HEK293 (cell line): Measurements from ENCODE around the gene RHOG.
A peak's percentile ranks its signal among the peaks of the same experiment; 100 is the strongest.

ENCODE experiments used
- BCL11B ChIP-seq: fragments of 450-650 bp; formaldehyde crosslinking; IDR thresholded peaks from 2 replicates; pipeline ENCODE4 v1.5.1; 2016; ENCODE audit warnings: low read depth, missing biosample characterization, missing genetic modification characterization
- GLIS2 ChIP-seq: fragments of 450-650 bp; formaldehyde crosslinking; IDR thresholded peaks from 2 replicates; pipeline ENCODE4 v1.5.1; 2016; ENCODE audit warnings: missing biosample characterization, missing genetic modification characterization
- HOXA7 ChIP-seq: sonication (generic); formaldehyde crosslinking; IDR thresholded peaks from 2 replicates; pipeline ENCODE4 v1.8.1; 2022; ENCODE audit warnings: missing genetic modification reagents, borderline replicate concordance
- OVOL3 ChIP-seq: fragments of 450-650 bp; formaldehyde crosslinking; IDR thresholded peaks from 2 replicates; pipeline ENCODE4 v1.5.1; 2016; ENCODE audit warnings: missing biosample characterization, missing genetic modification characterization
- SP7 ChIP-seq: fragments of 450-650 bp; formaldehyde crosslinking; IDR thresholded peaks from 2 replicates; pipeline ENCODE4 v1.5.1; 2016; ENCODE audit warnings: missing biosample characterization, missing genetic modification characterization
- ZBTB17 ChIP-seq: fragments of 450-650 bp; formaldehyde crosslinking; IDR thresholded peaks from 2 replicates; pipeline ENCODE4 v1.5.1; 2016; ENCODE audit warnings: missing biosample characterization, missing genetic modification characterization
- ZFP41 ChIP-seq: fragments of 450-650 bp; formaldehyde crosslinking; IDR thresholded peaks from 2 replicates; pipeline ENCODE4 v1.5.1; 2016; ENCODE audit warnings: missing biosample characterization, missing genetic modification characterization, borderline replicate concordance
- ZNF155 ChIP-seq: fragments of 450-650 bp; formaldehyde crosslinking; IDR thresholded peaks from 2 replicates; pipeline ENCODE4 v1.5.1; 2016; ENCODE audit warnings: missing biosample characterization, missing genetic modification characterization
- ZNF239 ChIP-seq: fragments of 450-650 bp; formaldehyde crosslinking; IDR thresholded peaks from 2 replicates; pipeline ENCODE4 v1.5.1; 2016; ENCODE audit warnings: missing biosample characterization, missing genetic modification characterization
- ZNF529 ChIP-seq: fragments of 450-650 bp; formaldehyde crosslinking; IDR thresholded peaks from 2 replicates; pipeline ENCODE4 v1.5.1; 2017; ENCODE audit warnings: missing genetic modification characterization, missing biosample characterization; ENCODE audit not compliant: insufficient replicate concordance
- ZNF544 ChIP-seq: fragments of 450-650 bp; formaldehyde crosslinking; IDR thresholded peaks from 2 replicates; pipeline ENCODE4 v1.5.0; 2017; ENCODE audit warnings: missing biosample characterization, missing genetic modification characterization
- ZNF555 ChIP-seq: fragments of 450-650 bp; formaldehyde crosslinking; conservative IDR thresholded peaks from 2 replicates; pipeline ENCODE4 v1.5.1; 2017; ENCODE audit warnings: missing biosample characterization, mild to moderate bottlenecking, missing genetic modification characterization, inconsistent platforms
- ZNF677 ChIP-seq: fragments of 450-650 bp; IDR thresholded peaks from 2 replicates; pipeline ENCODE4 v1.5.0; 2018; ENCODE audit warnings: missing biosample characterization, mild to moderate bottlenecking, missing genetic modification characterization, moderate library complexity
- ZNF76 ChIP-seq: fragments of 450-650 bp; formaldehyde crosslinking; IDR thresholded peaks from 2 replicates; pipeline ENCODE4; 2016; ENCODE audit warnings: low read depth, missing biosample characterization, missing genetic modification characterization, borderline replicate concordance
- ZNF791 ChIP-seq: fragments of 450-650 bp; formaldehyde crosslinking; IDR thresholded peaks from 2 replicates; pipeline ENCODE4 v1.5.1; 2016; ENCODE audit warnings: missing biosample characterization, missing genetic modification characterization
- ZNF843 ChIP-seq: fragments of 450-650 bp; formaldehyde crosslinking; IDR thresholded peaks from 2 replicates; pipeline ENCODE4 v1.5.1; 2016; ENCODE audit warnings: missing biosample characterization, missing genetic modification characterization
- ZXDB ChIP-seq: fragments of 450-650 bp; formaldehyde crosslinking; IDR thresholded peaks from 2 replicates; pipeline ENCODE4 v1.5.1; 2016; ENCODE audit warnings: missing biosample characterization, missing genetic modification characterization
- TF ChIP-seq, protein P1 (sequence below): fragments of 450-650 bp; formaldehyde crosslinking; IDR thresholded peaks from 2 replicates; pipeline ENCODE4 v1.5.1; 2017; ENCODE audit warnings: missing biosample characterization, mild to moderate bottlenecking, missing genetic modification characterization, moderate library complexity
- TF ChIP-seq, protein P2 (sequence below): fragments of 450-650 bp; formaldehyde crosslinking; IDR thresholded peaks from 2 replicates; pipeline ENCODE4 v1.5.1; 2016; ENCODE audit warnings: missing biosample characterization, missing genetic modification characterization
- TF ChIP-seq, protein P3 (sequence below): fragments of 450-650 bp; formaldehyde crosslinking; IDR thresholded peaks from 2 replicates; pipeline ENCODE4 v1.5.1; 2016; ENCODE audit warnings: missing biosample characterization, missing genetic modification characterization, low read depth
- TF ChIP-seq, protein P4 (sequence below): fragments of 450-650 bp; formaldehyde crosslinking; IDR thresholded peaks from 2 replicates; pipeline ENCODE4 v1.5.1; 2016; ENCODE audit warnings: missing biosample characterization, missing genetic modification characterization, borderline replicate concordance
- TF ChIP-seq, protein P5 (sequence below): fragments of 450-650 bp; formaldehyde crosslinking; IDR thresholded peaks from 2 replicates; pipeline ENCODE4 v1.5.1; 2016; ENCODE audit warnings: missing biosample characterization, missing genetic modification characterization
- TF ChIP-seq, protein P6 (sequence below): fragments of 450-650 bp; formaldehyde crosslinking; IDR thresholded peaks from 2 replicates; pipeline ENCODE4 v1.5.1; 2016; ENCODE audit warnings: missing biosample characterization, missing genetic modification characterization
- TF ChIP-seq, protein P7 (sequence below): fragments of 450-650 bp; formaldehyde crosslinking; IDR thresholded peaks from 2 replicates; pipeline ENCODE4 v1.5.1; 2016; ENCODE audit warnings: missing biosample characterization, missing genetic modification characterization

The RHOG gene

DNA sequence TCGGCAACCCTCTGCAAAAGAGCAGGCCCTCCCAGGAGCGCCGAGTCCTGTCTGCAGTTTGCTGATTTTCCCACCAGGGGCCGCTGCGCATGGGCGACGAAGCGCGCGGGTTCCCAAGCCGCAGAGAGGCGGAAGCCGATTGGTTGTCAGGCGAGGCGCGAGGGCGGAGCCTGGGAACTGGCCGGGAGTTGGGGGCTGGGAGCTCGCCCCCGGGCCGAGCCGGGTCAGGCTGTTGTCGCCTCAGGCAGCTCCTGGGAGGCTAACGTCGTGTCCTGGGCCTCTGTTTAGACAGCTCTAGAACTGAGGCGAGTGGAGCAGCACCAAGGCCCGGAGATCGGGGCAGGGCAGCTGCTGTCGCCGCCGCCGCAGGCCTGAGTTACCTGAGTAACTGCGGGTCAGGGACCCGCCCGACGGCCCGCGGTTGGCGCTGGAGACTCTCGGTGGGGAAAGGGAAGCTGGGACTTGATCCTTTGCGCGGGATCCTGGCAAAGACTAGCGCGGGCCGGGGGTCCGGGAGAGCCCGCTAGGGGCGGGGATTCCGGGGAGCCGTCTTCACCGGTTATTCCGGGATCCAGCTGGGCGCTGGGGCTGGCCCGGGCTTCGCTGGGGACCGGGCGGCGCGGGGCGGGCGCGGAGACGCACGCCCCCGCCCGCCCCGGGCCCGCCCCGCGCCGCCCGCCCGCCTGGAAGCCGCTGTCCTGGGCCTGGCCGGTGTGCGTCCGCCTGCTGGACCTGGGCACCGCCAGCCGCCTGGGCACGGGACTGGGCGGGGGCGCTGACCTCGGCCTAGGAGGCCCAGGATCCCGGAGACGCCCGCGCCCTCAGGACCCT is 14.4 kb upstream of the RHOG start, which contains the start of gene STIM1 (continued):
- TF ChIP-seq ZNF843 (tag by site-specific recombination) = peak; percentile 22; the same call in 1 of the 2 replicates
- TF ChIP-seq ZNF544 (tag by site-specific recombination) = no peak
- TF ChIP-seq ZFP41 = no peak
- TF ChIP-seq, protein P1, sequence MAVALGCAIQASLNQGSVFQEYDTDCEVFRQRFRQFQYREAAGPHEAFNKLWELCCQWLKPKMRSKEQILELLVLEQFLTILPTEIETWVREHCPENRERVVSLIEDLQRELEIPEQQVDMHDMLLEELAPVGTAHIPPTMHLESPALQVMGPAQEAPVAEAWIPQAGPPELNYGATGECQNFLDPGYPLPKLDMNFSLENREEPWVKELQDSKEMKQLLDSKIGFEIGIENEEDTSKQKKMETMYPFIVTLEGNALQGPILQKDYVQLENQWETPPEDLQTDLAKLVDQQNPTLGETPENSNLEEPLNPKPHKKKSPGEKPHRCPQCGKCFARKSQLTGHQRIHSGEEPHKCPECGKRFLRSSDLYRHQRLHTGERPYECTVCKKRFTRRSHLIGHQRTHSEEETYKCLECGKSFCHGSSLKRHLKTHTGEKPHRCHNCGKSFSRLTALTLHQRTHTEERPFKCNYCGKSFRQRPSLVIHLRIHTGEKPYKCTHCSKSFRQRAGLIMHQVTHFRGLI (tag by site-specific recombination) = peak; percentile 72
- peak; percentile 56 for TF ChIP-seq GLIS2 (tag by site-specific recombination)
- TF ChIP-seq ZNF239 (tag by site-specific recombination) = no peak
- TF ChIP-seq, protein P2, sequence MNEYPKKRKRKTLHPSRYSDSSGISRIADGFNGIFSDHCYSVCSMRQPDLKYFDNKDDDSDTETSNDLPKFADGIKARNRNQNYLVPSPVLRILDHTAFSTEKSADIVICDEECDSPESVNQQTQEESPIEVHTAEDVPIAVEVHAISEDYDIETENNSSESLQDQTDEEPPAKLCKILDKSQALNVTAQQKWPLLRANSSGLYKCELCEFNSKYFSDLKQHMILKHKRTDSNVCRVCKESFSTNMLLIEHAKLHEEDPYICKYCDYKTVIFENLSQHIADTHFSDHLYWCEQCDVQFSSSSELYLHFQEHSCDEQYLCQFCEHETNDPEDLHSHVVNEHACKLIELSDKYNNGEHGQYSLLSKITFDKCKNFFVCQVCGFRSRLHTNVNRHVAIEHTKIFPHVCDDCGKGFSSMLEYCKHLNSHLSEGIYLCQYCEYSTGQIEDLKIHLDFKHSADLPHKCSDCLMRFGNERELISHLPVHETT = no peak
- TF ChIP-seq OVOL3 (tag by site-specific recombination) = no peak
- 0 out of 2 replicates have a peak, but pooled peaks have one; percentile 16 for TF ChIP-seq ZXDB (tag by site-specific recombination)
- TF ChIP-seq, protein P3, sequence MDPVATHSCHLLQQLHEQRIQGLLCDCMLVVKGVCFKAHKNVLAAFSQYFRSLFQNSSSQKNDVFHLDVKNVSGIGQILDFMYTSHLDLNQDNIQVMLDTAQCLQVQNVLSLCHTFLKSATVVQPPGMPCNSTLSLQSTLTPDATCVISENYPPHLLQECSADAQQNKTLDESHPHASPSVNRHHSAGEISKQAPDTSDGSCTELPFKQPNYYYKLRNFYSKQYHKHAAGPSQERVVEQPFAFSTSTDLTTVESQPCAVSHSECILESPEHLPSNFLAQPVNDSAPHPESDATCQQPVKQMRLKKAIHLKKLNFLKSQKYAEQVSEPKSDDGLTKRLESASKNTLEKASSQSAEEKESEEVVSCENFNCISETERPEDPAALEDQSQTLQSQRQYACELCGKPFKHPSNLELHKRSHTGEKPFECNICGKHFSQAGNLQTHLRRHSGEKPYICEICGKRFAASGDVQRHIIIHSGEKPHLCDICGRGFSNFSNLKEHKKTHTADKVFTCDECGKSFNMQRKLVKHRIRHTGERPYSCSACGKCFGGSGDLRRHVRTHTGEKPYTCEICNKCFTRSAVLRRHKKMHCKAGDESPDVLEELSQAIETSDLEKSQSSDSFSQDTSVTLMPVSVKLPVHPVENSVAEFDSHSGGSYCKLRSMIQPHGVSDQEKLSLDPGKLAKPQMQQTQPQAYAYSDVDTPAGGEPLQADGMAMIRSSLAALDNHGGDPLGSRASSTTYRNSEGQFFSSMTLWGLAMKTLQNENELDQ (tag by site-specific recombination) = no peak
- TF ChIP-seq ZNF677 (tag by site-specific recombination) = no peak
- peak; percentile 67; the same call in 1 of the 2 replicates for TF ChIP-seq BCL11B (tag by site-specific recombination)
- peak; percentile 98 for TF ChIP-seq ZBTB17 (tag by site-specific recombination)
- TF ChIP-seq HOXA7 (CRISPR knock-in tag) = no peak
- peak; percentile 37; the same call in 1 of the 2 replicates for TF ChIP-seq SP7 (tag by site-specific recombination)
- no peak for TF ChIP-seq ZNF791 (tag by site-specific recombination)
- TF ChIP-seq, protein P4, sequence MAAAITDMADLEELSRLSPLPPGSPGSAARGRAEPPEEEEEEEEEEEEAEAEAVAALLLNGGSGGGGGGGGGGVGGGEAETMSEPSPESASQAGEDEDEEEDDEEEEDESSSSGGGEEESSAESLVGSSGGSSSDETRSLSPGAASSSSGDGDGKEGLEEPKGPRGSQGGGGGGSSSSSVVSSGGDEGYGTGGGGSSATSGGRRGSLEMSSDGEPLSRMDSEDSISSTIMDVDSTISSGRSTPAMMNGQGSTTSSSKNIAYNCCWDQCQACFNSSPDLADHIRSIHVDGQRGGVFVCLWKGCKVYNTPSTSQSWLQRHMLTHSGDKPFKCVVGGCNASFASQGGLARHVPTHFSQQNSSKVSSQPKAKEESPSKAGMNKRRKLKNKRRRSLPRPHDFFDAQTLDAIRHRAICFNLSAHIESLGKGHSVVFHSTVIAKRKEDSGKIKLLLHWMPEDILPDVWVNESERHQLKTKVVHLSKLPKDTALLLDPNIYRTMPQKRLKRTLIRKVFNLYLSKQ (tag by site-specific recombination) = no peak
- peak; percentile 71; the same call in 1 of the 2 replicates for TF ChIP-seq ZNF76 (tag by site-specific recombination)
- no peak for TF ChIP-seq ZNF155 (tag by site-specific recombination)
- TF ChIP-seq, protein P5, sequence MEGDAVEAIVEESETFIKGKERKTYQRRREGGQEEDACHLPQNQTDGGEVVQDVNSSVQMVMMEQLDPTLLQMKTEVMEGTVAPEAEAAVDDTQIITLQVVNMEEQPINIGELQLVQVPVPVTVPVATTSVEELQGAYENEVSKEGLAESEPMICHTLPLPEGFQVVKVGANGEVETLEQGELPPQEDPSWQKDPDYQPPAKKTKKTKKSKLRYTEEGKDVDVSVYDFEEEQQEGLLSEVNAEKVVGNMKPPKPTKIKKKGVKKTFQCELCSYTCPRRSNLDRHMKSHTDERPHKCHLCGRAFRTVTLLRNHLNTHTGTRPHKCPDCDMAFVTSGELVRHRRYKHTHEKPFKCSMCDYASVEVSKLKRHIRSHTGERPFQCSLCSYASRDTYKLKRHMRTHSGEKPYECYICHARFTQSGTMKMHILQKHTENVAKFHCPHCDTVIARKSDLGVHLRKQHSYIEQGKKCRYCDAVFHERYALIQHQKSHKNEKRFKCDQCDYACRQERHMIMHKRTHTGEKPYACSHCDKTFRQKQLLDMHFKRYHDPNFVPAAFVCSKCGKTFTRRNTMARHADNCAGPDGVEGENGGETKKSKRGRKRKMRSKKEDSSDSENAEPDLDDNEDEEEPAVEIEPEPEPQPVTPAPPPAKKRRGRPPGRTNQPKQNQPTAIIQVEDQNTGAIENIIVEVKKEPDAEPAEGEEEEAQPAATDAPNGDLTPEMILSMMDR (tag by site-specific recombination) = peak; percentile 89
- no peak for TF ChIP-seq ZNF529 (tag by site-specific recombination)
- no peak for TF ChIP-seq ZNF555 (tag by site-specific recombination)
- TF ChIP-seq, protein P6, sequence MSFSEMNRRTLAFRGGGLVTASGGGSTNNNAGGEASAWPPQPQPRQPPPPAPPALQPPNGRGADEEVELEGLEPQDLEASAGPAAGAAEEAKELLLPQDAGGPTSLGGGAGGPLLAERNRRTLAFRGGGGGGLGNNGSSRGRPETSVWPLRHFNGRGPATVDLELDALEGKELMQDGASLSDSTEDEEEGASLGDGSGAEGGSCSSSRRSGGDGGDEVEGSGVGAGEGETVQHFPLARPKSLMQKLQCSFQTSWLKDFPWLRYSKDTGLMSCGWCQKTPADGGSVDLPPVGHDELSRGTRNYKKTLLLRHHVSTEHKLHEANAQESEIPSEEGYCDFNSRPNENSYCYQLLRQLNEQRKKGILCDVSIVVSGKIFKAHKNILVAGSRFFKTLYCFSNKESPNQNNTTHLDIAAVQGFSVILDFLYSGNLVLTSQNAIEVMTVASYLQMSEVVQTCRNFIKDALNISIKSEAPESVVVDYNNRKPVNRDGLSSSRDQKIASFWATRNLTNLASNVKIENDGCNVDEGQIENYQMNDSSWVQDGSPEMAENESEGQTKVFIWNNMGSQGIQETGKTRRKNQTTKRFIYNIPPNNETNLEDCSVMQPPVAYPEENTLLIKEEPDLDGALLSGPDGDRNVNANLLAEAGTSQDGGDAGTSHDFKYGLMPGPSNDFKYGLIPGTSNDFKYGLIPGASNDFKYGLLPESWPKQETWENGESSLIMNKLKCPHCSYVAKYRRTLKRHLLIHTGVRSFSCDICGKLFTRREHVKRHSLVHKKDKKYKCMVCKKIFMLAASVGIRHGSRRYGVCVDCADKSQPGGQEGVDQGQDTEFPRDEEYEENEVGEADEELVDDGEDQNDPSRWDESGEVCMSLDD (tag by site-specific recombination) = no peak
- TF ChIP-seq, protein P7, sequence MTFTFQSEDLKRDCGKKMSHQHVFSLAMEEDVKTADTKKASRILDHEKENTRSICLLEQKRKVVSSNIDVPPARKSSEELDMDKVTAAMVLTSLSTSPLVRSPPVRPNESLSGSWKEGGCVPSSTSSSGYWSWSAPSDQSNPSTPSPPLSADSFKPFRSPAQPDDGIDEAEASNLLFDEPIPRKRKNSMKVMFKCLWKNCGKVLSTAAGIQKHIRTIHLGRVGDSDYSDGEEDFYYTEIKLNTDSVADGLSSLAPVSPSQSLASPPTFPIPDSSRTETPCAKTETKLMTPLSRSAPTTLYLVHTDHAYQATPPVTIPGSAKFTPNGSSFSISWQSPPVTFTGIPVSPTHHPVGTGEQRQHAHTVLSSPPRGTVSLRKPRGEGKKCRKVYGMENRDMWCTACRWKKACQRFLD (tag by site-specific recombination) = no peak
